Loucy (cell line): ENCODE results near the gene MYH14.

ENCODE experiments used
- EZH2phosphoT487 ChIP-seq: fragments of 200-600 bp; IDR thresholded peaks from 2 replicates; pipeline ENCODE4 v1.6.1; 2018; ENCODE audit warnings: antibody characterized with exemption, mild to moderate bottlenecking, moderate library complexity, borderline replicate concordance
- TF ChIP-seq, protein P1 (sequence below): fragments of 200-600 bp; sonication (generic); conservative IDR thresholded peaks from 2 replicates; pipeline ENCODE4 v1.5.1; 2014; ENCODE audit warnings: mild to moderate bottlenecking, antibody characterized with exemption, low read length

- TF ChIP-seq, protein P1, sequence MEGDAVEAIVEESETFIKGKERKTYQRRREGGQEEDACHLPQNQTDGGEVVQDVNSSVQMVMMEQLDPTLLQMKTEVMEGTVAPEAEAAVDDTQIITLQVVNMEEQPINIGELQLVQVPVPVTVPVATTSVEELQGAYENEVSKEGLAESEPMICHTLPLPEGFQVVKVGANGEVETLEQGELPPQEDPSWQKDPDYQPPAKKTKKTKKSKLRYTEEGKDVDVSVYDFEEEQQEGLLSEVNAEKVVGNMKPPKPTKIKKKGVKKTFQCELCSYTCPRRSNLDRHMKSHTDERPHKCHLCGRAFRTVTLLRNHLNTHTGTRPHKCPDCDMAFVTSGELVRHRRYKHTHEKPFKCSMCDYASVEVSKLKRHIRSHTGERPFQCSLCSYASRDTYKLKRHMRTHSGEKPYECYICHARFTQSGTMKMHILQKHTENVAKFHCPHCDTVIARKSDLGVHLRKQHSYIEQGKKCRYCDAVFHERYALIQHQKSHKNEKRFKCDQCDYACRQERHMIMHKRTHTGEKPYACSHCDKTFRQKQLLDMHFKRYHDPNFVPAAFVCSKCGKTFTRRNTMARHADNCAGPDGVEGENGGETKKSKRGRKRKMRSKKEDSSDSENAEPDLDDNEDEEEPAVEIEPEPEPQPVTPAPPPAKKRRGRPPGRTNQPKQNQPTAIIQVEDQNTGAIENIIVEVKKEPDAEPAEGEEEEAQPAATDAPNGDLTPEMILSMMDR, result no peak
- TF ChIP-seq EZH2phosphoT487, result no peak
These were observed 96.6 kb downstream of the MYH14 start for GRCh38 chr19:50300051-50300450.
